MM.1S (cell line): Measurements from ENCODE around the gene FHDC1.

ENCODE experiments used
- EZH2phosphoT487 ChIP-seq: fragments of 300-600 bp; sonication (generic); IDR thresholded peaks from 2 replicates; pipeline ENCODE4 v1.6.1; 2018; ENCODE audit warnings: antibody characterized with exemption, low read length
- TF ChIP-seq, protein P1 (sequence below): fragments of 300-600 bp; sonication (generic); IDR thresholded peaks from 2 replicates; pipeline ENCODE4 v1.5.1; 2016; ENCODE audit warnings: antibody characterized with exemption, low read length, mixed read lengths

DNA sequence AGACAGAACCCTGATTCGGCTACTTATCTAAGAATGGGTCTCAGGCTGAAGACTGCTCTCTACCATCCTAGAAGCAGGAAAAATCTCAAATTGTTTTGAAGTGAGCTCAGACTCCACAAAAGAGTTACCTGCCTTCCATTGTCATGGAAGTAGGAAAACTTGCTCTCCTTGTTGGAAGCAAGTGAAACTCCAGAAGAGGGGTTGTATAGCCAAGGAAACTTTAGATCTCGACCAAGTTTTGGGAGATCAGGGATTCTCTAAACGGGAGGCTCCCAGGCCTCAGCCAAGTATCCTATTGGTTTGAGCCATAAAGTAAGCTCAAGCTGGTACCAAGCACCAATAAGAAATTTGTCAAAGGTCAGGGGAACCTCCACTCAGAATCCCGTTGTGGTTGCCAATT, 9.2 kb upstream of the FHDC1 start:
- TF ChIP-seq, protein P1, sequence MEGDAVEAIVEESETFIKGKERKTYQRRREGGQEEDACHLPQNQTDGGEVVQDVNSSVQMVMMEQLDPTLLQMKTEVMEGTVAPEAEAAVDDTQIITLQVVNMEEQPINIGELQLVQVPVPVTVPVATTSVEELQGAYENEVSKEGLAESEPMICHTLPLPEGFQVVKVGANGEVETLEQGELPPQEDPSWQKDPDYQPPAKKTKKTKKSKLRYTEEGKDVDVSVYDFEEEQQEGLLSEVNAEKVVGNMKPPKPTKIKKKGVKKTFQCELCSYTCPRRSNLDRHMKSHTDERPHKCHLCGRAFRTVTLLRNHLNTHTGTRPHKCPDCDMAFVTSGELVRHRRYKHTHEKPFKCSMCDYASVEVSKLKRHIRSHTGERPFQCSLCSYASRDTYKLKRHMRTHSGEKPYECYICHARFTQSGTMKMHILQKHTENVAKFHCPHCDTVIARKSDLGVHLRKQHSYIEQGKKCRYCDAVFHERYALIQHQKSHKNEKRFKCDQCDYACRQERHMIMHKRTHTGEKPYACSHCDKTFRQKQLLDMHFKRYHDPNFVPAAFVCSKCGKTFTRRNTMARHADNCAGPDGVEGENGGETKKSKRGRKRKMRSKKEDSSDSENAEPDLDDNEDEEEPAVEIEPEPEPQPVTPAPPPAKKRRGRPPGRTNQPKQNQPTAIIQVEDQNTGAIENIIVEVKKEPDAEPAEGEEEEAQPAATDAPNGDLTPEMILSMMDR, result no peak
- TF ChIP-seq EZH2phosphoT487, result no peak
